COLO829 (cell line): ENCODE measurements around the gene GPRC5A.
"Not testable (repeated sequence)": the region's sequence is repeated elsewhere in the genome, so short reads cannot be mapped to it uniquely, and the experiment has no call there.

Source experiments
- DNase-seq: peaks from one replicate; pipeline ENCODE4 v3.0.0; 2012; ENCODE audit warnings: low spot score

The GPRC5A gene

GRCh38 chr12:12891080-12891880 is at the start of gene GPRC5A:
Gene GPRC5A (plus strand): TSS chr12:12891562. CDS start chr12:12908250, 16,688 bp downstream.
- peak; percentile 73 for DNase-seq

GRCh38 chr12:12845794-12846243 is 45.5 kb upstream of the GPRC5A start:
- DNase-seq = no peak

GRCh38 chr12:12846780-12847179 is 44.6 kb upstream of the GPRC5A start:
- not testable (repeated sequence) for DNase-seq

- DNase-seq = no peak
Measured at GRCh38 chr12:12853435-12853834, 37.9 kb upstream of the GPRC5A start.

- DNase-seq = no peak
Measured at GRCh38 chr12:12859690-12860089, 31.7 kb upstream of the GPRC5A start.

GRCh38 chr12:12864243-12864642 is 27.1 kb upstream of the GPRC5A start:
- no peak for DNase-seq

- DNase-seq = no peak
Measured at GRCh38 chr12:12868477-12869235, 22.7 kb upstream of the GPRC5A start.

- DNase-seq = no peak
Measured at GRCh38 chr12:12870465-12870864, 20.9 kb upstream of the GPRC5A start.

GRCh38 chr12:12871587-12872138 is 19.7 kb upstream of the GPRC5A start:
- no peak for DNase-seq

GRCh38 chr12:12872139-12872933 is 19.0 kb upstream of the GPRC5A start:
- DNase-seq = no peak

GRCh38 chr12:12872934-12873275 is 18.5 kb upstream of the GPRC5A start:
- no peak for DNase-seq

- no peak for DNase-seq
Measured at GRCh38 chr12:12874029-12874428, 17.3 kb upstream of the GPRC5A start.

GRCh38 chr12:12875301-12875700 is 16.1 kb upstream of the GPRC5A start:
- DNase-seq = not testable (repeated sequence)

GRCh38 chr12:12877153-12877768 is 14.1 kb upstream of the GPRC5A start:
- no peak for DNase-seq

GRCh38 chr12:12877781-12878455 is 13.4 kb upstream of the GPRC5A start:
- no peak for DNase-seq

GRCh38 chr12:12880537-12880936 is 10.8 kb upstream of the GPRC5A start:
- DNase-seq = no peak

GRCh38 chr12:12881151-12881909 is 10.0 kb upstream of the GPRC5A start:
- DNase-seq = no peak

GRCh38 chr12:12882288-12882687 is 9.1 kb upstream of the GPRC5A start:
- DNase-seq = no peak

- peak; percentile 69 for DNase-seq
Measured at GRCh38 chr12:12883369-12884001, 7.9 kb upstream of the GPRC5A start.
